WTC11 (cell line): ENCODE data around the gene NSUN2. TPM values are rescaled to one million over a fixed set of nuclear protein-coding genes. Genes with fewer than 3 reads are reported as not detected.

Experiments used
- ATAC-seq: fragments of 200-7000 bp; cut with Tn5 transposase; 2 replicates; pipeline ENCODE4 v1.10.0; 2021; ENCODE audit warnings: mild to moderate bottlenecking, moderate library complexity
- CTCF ChIA-PET: fragments of 300-600 bp; sonication (Branson Sonifier 250); formaldehyde crosslinking; loops from one replicate; lab custom pipeline; 2021; ENCODE audit warnings: antibody characterized with exemption; lab: Charles Lee
- POLR2A ChIA-PET: fragments of 350-600 bp; sonication (Branson Sonifier 250); formaldehyde crosslinking; loops from one replicate; lab custom pipeline; 2021; ENCODE audit warnings: antibody characterized with exemption; lab: Charles Lee
- DNase-seq: peaks from one replicate; pipeline ENCODE4 v3.0.0; 2021; ENCODE audit warnings: low spot score
- H3K27ac Mint-ChIP-seq: 2 replicates; pipeline ENCODE4 v1.8.0; 2021; ENCODE audit warnings: mixed read lengths
- H3K27me3 Mint-ChIP-seq: 2 replicates; pipeline ENCODE4 v1.8.0; 2021; ENCODE audit warnings: low read depth, mild to moderate bottlenecking, moderate library complexity, mixed read lengths
- H3K36me3 Mint-ChIP-seq: 2 replicates; pipeline ENCODE4 v1.8.0; 2021; ENCODE audit warnings: mixed read lengths
- H3K4me1 Mint-ChIP-seq: 2 replicates; pipeline ENCODE4 v1.8.0; 2022; ENCODE audit warnings: mixed read lengths
- H3K4me3 Mint-ChIP-seq: 2 replicates; pipeline ENCODE4 v1.8.0; 2021; ENCODE audit warnings: mild to moderate bottlenecking, moderate library complexity, mixed read lengths
- H3K9me3 Mint-ChIP-seq: 2 replicates; pipeline ENCODE4 v1.8.0; 2021; ENCODE audit warnings: mixed read lengths
- ATF1 ChIP-seq: sonication (generic); formaldehyde crosslinking; IDR thresholded peaks from 2 replicates; pipeline ENCODE4 v1.8.1; 2023; ENCODE audit warnings: mild to moderate bottlenecking, moderate library complexity, missing genetic modification reagents
- ELF4 ChIP-seq: sonication (generic); formaldehyde crosslinking; IDR thresholded peaks from 2 replicates; pipeline ENCODE4 v1.8.1; 2022; ENCODE audit warnings: low read depth, mild to moderate bottlenecking, moderate library complexity, missing genetic modification reagents
- ESRRA ChIP-seq: sonication (generic); formaldehyde crosslinking; IDR thresholded peaks from 2 replicates; pipeline ENCODE4 v1.8.1; 2022; ENCODE audit warnings: mild to moderate bottlenecking, missing genetic modification reagents, borderline replicate concordance
- HMGA2 ChIP-seq: fragments of 250-450 bp; sonication (Bioruptor Pico); IDR thresholded peaks from 2 replicates; pipeline ENCODE4 v1.4.0; 2021; ENCODE audit warnings: mild to moderate bottlenecking, moderate library complexity
- IRF2 ChIP-seq: sonication (generic); formaldehyde crosslinking; IDR thresholded peaks from 2 replicates; pipeline ENCODE4 v1.8.0; 2022; ENCODE audit warnings: low read depth, missing genetic modification reagents, borderline replicate concordance
- JAZF1 ChIP-seq: fragments of 250-450 bp; sonication (Bioruptor Pico); IDR thresholded peaks from 2 replicates; pipeline ENCODE4 v1.9.0; 2021; ENCODE audit warnings: moderate library complexity, mild to moderate bottlenecking, inconsistent platforms
- MYBL2 ChIP-seq: sonication (generic); formaldehyde crosslinking; IDR thresholded peaks from 2 replicates; pipeline ENCODE4 v1.8.1; 2023; ENCODE audit warnings: mild to moderate bottlenecking, moderate library complexity, missing genetic modification reagents
- NR3C1 ChIP-seq: sonication (generic); formaldehyde crosslinking; conservative IDR thresholded peaks from 2 replicates; pipeline ENCODE4 v1.8.1; 2023; ENCODE audit warnings: low read depth, mild to moderate bottlenecking, missing genetic modification reagents
- SMAD3 ChIP-seq: sonication (generic); formaldehyde crosslinking; IDR thresholded peaks from 2 replicates; pipeline ENCODE4 v1.8.0; 2022; ENCODE audit warnings: missing genetic modification reagents, mild to moderate bottlenecking, borderline replicate concordance
- SP1 ChIP-seq: sonication (generic); formaldehyde crosslinking; conservative IDR thresholded peaks from 2 replicates; pipeline ENCODE4 v1.8.1; 2022; ENCODE audit warnings: missing genetic modification reagents
- TEAD4 ChIP-seq: sonication (generic); formaldehyde crosslinking; IDR thresholded peaks from 2 replicates; pipeline ENCODE4 v1.8.0; 2022; ENCODE audit warnings: mild to moderate bottlenecking, missing genetic modification reagents
- ZNF219 ChIP-seq: sonication (generic); formaldehyde crosslinking; IDR thresholded peaks from 2 replicates; pipeline ENCODE4 v1.8.0; 2023; ENCODE audit warnings: missing genetic modification reagents, mild to moderate bottlenecking, borderline replicate concordance
- ZNF317 ChIP-seq: sonication (generic); formaldehyde crosslinking; IDR thresholded peaks from 2 replicates; pipeline ENCODE4 v1.8.1; 2023; ENCODE audit warnings: low read depth, mild to moderate bottlenecking, moderate library complexity, missing genetic modification reagents, borderline replicate concordance
- ZNF416 ChIP-seq: fragments of 250-450 bp; sonication (Bioruptor Pico); IDR thresholded peaks from 2 replicates; pipeline ENCODE4 v1.9.0; 2021; ENCODE audit warnings: mild to moderate bottlenecking, inconsistent platforms
- total RNA-seq: library from RNA; stranded (reverse); gene quantifications from 3 replicates; pipeline ENCODE4 v1.2.3, GENCODE V29; 2021
- TF ChIP-seq, protein P1 (sequence below): fragments of 250-450 bp; sonication (Bioruptor Pico); IDR thresholded peaks from 2 replicates; pipeline ENCODE4 v1.9.0; 2021; ENCODE audit warnings: moderate library complexity, mild to moderate bottlenecking, inconsistent platforms, borderline replicate concordance
- TF ChIP-seq, protein P2 (sequence below): sonication (generic); formaldehyde crosslinking; IDR thresholded peaks from 2 replicates; pipeline ENCODE4 v1.8.1; 2023; ENCODE audit warnings: mild to moderate bottlenecking, missing genetic modification reagents
- TF ChIP-seq, protein P3 (sequence below): sonication (generic); formaldehyde crosslinking; IDR thresholded peaks from 2 replicates; pipeline ENCODE4 v1.8.1; 2022; ENCODE audit warnings: low read depth, missing genetic modification reagents, borderline replicate concordance
- TF ChIP-seq, protein P4 (sequence below): sonication (generic); formaldehyde crosslinking; IDR thresholded peaks from 2 replicates; pipeline ENCODE4 v1.8.1; 2023; ENCODE audit warnings: mild to moderate bottlenecking, moderate library complexity, missing genetic modification reagents
- TF ChIP-seq, protein P5 (sequence below): fragments of 250-450 bp; sonication (Bioruptor Pico); conservative IDR thresholded peaks from 2 replicates; pipeline ENCODE4 v1.9.0; 2021; ENCODE audit warnings: mild to moderate bottlenecking
- TF ChIP-seq, protein P6 (sequence below): fragments of 200-600 bp; IDR thresholded peaks from 2 replicates; pipeline ENCODE4 v1.8.0; 2022; ENCODE audit warnings: antibody characterized with exemption
- TF ChIP-seq, protein P7 (sequence below): sonication (generic); formaldehyde crosslinking; IDR thresholded peaks from 2 replicates; pipeline ENCODE4 v1.8.0; 2022; ENCODE audit warnings: mild to moderate bottlenecking, missing genetic modification reagents
- TF ChIP-seq, protein P8 (sequence below): fragments of 250-450 bp; sonication (Bioruptor Pico); IDR thresholded peaks from 2 replicates; pipeline ENCODE4 v1.8.0; 2021; ENCODE audit warnings: mild to moderate bottlenecking

NSUN2 gene
- total RNA-seq, 1 experiment from 2014 or later = 88.4 TPM

DNA sequence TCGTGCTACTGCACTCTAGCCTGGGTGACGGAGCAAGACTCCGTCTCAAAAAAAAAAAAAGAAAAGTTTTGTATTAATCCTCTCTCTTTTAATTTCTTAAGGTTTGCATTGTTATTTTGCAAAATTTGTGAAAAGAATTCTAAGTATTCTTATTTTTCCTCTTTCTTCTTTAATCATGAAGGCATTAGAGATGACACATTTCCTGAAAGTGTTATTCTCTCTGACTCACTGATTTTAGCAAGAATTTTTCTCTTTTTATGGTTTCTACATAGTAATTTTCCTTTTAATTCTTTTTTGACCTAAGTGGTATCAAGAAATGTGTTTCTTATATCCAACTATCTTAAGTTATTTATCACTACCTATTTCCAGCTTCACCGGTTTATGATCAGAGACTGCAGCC lies 78.0 kb downstream of the NSUN2 start:
- Mint-ChIP-seq H3K27me3 (peaks cover 9% of the 10 kb centered on the region), H3K4me3 (no peak overlapping the region), H3K9me3 (peaks cover 25% of the 10 kb centered on the region), H3K4me1 (no peaks in the 10 kb centered on the region), H3K27ac (no peak overlapping the region), H3K36me3 (peaks cover 6% of the 10 kb centered on the region)
- TF ChIP-seq SP1 (no peak), ESRRA (CRISPR knock-in tag) (no peak), SMAD3 (no peak), ELF4 (CRISPR knock-in tag) (no peak), ZNF416 (CRISPR knock-in tag) (no peak), ZNF219 (CRISPR knock-in tag) (no peak), HMGA2 (no peak), JAZF1 (CRISPR knock-in tag) (no peak), TEAD4 (no peak), ATF1 (CRISPR knock-in tag) (no peak)
- TF ChIP-seq, protein P1, sequence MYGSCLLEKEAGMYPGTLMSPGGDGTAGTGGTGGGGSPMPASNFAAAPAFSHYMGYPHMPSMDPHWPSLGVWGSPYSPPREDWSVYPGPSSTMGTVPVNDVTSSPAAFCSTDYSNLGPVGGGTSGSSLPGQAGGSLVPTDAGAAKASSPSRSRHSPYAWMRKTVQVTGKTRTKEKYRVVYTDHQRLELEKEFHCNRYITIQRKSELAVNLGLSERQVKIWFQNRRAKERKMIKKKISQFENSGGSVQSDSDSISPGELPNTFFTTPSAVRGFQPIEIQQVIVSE (CRISPR knock-in tag) = no peak
- TF ChIP-seq, protein P2, sequence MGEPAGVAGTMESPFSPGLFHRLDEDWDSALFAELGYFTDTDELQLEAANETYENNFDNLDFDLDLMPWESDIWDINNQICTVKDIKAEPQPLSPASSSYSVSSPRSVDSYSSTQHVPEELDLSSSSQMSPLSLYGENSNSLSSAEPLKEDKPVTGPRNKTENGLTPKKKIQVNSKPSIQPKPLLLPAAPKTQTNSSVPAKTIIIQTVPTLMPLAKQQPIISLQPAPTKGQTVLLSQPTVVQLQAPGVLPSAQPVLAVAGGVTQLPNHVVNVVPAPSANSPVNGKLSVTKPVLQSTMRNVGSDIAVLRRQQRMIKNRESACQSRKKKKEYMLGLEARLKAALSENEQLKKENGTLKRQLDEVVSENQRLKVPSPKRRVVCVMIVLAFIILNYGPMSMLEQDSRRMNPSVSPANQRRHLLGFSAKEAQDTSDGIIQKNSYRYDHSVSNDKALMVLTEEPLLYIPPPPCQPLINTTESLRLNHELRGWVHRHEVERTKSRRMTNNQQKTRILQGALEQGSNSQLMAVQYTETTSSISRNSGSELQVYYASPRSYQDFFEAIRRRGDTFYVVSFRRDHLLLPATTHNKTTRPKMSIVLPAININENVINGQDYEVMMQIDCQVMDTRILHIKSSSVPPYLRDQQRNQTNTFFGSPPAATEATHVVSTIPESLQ (CRISPR knock-in tag) = no peak
- TF ChIP-seq, protein P3, sequence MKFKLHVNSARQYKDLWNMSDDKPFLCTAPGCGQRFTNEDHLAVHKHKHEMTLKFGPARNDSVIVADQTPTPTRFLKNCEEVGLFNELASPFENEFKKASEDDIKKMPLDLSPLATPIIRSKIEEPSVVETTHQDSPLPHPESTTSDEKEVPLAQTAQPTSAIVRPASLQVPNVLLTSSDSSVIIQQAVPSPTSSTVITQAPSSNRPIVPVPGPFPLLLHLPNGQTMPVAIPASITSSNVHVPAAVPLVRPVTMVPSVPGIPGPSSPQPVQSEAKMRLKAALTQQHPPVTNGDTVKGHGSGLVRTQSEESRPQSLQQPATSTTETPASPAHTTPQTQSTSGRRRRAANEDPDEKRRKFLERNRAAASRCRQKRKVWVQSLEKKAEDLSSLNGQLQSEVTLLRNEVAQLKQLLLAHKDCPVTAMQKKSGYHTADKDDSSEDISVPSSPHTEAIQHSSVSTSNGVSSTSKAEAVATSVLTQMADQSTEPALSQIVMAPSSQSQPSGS = no peak
- TF ChIP-seq, protein P4, sequence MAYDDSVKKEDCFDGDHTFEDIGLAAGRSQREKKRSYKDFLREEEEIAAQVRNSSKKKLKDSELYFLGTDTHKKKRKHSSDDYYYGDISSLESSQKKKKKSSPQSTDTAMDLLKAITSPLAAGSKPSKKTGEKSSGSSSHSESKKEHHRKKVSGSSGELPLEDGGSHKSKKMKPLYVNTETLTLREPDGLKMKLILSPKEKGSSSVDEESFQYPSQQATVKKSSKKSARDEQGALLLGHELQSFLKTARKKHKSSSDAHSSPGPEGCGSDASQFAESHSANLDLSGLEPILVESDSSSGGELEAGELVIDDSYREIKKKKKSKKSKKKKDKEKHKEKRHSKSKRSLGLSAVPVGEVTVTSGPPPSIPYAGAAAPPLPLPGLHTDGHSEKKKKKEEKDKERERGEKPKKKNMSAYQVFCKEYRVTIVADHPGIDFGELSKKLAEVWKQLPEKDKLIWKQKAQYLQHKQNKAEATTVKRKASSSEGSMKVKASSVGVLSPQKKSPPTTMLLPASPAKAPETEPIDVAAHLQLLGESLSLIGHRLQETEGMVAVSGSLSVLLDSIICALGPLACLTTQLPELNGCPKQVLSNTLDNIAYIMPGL (CRISPR knock-in tag) = no peak
- POLR2A ChIA-PET = no interaction called here
- ATAC-seq = no peak
- no peak for DNase-seq
- CTCF ChIA-PET = no interaction called here

DNA sequence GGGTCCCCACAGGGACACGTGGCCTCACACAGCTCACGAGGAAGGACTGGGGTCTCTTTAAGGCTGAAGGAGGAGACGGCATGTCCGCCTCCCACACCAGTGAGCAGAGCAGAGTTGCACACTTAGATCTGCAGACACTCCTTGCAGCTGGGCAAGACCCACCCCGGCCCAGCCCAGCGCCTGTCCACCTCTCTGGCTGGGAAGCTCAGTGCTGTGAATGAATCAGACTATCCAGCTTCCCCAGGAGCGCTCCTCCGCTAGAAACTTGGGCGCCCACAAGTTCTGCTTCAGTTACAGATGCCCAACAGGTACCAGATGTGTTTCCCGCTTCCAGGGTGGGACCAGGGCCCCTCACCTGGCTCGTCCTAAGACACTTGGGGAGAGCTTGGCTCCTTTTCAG lies 78.9 kb downstream of the NSUN2 start:
- Mint-ChIP-seq H3K27ac (no peak overlapping the region), H3K4me1 (no peaks in the 10 kb centered on the region), H3K27me3 (peaks cover 9% of the 10 kb centered on the region), H3K36me3 (peaks cover 6% of the 10 kb centered on the region), H3K9me3 (peaks cover 17% of the 10 kb centered on the region), H3K4me3 (no peak overlapping the region)
- no peak for ATAC-seq
- ChIA-PET CTCF (no interaction called here), POLR2A (no interaction called here)
- DNase-seq = no peak
- TF ChIP-seq ZNF317 (CRISPR knock-in tag) (no peak), SMAD3 (no peak), ESRRA (CRISPR knock-in tag) (no peak), ATF1 (CRISPR knock-in tag) (no peak), NR3C1 (CRISPR knock-in tag) (no peak), MYBL2 (no peak), IRF2 (no peak)
- TF ChIP-seq, protein P1 (CRISPR knock-in tag) = no peak
- TF ChIP-seq, protein P5, sequence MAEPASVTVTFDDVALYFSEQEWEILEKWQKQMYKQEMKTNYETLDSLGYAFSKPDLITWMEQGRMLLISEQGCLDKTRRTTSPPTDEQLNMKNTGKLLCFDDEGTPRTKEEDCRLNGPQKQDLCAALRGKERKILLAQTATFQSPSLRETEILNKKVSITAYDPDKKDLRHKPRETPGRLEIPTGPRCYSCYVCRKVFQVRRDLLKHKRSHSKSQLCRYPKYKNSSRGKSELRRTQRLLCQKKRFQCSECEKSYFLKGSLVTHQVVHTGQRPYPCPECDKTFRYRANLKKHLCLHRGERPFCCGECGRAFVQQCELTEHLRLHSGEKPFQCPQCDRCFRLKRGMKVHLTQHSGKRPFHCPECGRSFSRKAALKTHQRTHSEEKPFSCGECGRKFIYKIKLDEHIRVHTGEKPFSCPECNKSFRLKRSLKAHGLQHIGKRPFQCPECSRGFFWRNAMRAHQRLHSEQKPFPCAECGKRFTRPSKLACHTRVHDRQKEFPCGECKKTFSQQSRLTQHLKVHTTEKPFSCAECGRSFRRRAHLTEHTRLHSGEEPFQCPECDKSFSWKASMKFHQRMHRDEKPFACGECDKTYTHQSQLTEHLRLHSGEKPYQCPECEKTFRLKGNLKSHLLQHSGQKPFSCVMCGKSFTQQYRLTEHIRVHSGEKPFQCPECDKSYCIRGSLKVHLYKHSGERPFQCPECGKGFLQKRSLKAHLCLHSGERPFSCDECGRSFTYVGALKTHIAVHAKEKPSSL (CRISPR knock-in tag) = no peak
- TF ChIP-seq, protein P6, sequence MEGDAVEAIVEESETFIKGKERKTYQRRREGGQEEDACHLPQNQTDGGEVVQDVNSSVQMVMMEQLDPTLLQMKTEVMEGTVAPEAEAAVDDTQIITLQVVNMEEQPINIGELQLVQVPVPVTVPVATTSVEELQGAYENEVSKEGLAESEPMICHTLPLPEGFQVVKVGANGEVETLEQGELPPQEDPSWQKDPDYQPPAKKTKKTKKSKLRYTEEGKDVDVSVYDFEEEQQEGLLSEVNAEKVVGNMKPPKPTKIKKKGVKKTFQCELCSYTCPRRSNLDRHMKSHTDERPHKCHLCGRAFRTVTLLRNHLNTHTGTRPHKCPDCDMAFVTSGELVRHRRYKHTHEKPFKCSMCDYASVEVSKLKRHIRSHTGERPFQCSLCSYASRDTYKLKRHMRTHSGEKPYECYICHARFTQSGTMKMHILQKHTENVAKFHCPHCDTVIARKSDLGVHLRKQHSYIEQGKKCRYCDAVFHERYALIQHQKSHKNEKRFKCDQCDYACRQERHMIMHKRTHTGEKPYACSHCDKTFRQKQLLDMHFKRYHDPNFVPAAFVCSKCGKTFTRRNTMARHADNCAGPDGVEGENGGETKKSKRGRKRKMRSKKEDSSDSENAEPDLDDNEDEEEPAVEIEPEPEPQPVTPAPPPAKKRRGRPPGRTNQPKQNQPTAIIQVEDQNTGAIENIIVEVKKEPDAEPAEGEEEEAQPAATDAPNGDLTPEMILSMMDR = no peak
- TF ChIP-seq, protein P7, sequence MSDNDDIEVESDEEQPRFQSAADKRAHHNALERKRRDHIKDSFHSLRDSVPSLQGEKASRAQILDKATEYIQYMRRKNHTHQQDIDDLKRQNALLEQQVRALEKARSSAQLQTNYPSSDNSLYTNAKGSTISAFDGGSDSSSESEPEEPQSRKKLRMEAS (CRISPR knock-in tag) = no peak
- TF ChIP-seq, protein P8, sequence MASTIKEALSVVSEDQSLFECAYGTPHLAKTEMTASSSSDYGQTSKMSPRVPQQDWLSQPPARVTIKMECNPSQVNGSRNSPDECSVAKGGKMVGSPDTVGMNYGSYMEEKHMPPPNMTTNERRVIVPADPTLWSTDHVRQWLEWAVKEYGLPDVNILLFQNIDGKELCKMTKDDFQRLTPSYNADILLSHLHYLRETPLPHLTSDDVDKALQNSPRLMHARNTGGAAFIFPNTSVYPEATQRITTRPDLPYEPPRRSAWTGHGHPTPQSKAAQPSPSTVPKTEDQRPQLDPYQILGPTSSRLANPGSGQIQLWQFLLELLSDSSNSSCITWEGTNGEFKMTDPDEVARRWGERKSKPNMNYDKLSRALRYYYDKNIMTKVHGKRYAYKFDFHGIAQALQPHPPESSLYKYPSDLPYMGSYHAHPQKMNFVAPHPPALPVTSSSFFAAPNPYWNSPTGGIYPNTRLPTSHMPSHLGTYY (CRISPR knock-in tag) = no peak
